GM13977 (cell line): ENCODE measurements around the gene TPST2.

Experiments used
- DNase-seq: peaks from one replicate; pipeline ENCODE4 v3.0.0; 2012; ENCODE audit warnings: low spot score
- in situ Hi-C: fragments of 300-500 bp; cut with MboI; formaldehyde crosslinking; loops from one replicate; pipeline ENCODE4 v1.12.0; 2022; ENCODE audit warnings: low sequenced_read_pairs, low pct_unique_long_range_greater_than_20kb, mixed read lengths, inconsistent platforms; ENCODE audit not compliant: unreplicated experiment
- TF ChIP-seq, protein P1 (sequence below): IDR thresholded peaks from 2 replicates; pipeline ENCODE4 v1.5.1; 2012; ENCODE audit warnings: mild to moderate bottlenecking, control low read depth; ENCODE audit not compliant: insufficient read depth; ENCODE audit errors: extremely low read depth, missing control alignments

Gene TPST2

GRCh38 chr22:26548303-26548702, 41.6 kb downstream of the TPST2 start:
- TF ChIP-seq, protein P1, sequence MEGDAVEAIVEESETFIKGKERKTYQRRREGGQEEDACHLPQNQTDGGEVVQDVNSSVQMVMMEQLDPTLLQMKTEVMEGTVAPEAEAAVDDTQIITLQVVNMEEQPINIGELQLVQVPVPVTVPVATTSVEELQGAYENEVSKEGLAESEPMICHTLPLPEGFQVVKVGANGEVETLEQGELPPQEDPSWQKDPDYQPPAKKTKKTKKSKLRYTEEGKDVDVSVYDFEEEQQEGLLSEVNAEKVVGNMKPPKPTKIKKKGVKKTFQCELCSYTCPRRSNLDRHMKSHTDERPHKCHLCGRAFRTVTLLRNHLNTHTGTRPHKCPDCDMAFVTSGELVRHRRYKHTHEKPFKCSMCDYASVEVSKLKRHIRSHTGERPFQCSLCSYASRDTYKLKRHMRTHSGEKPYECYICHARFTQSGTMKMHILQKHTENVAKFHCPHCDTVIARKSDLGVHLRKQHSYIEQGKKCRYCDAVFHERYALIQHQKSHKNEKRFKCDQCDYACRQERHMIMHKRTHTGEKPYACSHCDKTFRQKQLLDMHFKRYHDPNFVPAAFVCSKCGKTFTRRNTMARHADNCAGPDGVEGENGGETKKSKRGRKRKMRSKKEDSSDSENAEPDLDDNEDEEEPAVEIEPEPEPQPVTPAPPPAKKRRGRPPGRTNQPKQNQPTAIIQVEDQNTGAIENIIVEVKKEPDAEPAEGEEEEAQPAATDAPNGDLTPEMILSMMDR, result no peak
- DNase-seq, result no peak
- in situ Hi-C loops, result no loop called here

DNA sequence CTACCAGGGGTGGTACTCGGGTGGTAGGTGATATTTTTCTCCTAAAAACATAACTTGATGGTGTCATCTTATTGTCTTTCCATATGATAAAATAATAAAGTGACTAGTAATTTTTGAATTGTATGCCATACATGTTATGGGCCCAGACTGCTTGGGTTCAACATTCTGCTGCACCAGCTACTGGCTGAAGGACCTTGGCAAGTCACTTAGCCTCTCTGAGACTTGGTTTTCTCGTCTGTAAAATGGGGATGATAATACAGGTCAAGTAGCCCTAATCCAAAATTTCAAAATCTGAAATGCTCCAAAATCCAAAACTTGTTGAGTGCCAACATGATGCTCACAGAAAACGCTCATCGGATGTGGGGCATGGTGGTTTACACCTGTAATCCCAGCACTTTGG, 42.1 kb downstream of the TPST2 start:
- in situ Hi-C loops, result no loop called here
- TF ChIP-seq, protein P1, result no peak
- DNase-seq, result no peak

DNA sequence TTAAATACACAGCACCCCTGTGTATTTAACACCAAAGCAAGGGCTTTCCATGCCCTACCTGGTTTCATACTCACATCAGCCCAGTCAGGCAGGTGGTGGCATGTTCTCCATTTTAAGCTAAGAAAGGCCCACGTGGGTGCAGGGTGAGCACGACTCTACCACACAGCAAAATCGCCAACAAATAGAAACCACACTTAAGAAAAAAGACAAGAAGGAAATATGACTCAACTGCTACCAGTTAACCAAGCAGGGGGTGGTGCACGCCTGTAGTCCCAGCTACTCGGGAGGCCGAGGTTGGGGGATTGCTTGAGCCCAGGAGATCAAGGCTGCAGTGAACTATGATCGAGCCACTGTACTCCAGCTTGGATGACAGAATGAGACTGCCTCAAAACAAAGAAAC, 42.5 kb downstream of the TPST2 start:
- in situ Hi-C loops, result no loop called here
- TF ChIP-seq, protein P1, result no peak
- DNase-seq, result no peak

DNA sequence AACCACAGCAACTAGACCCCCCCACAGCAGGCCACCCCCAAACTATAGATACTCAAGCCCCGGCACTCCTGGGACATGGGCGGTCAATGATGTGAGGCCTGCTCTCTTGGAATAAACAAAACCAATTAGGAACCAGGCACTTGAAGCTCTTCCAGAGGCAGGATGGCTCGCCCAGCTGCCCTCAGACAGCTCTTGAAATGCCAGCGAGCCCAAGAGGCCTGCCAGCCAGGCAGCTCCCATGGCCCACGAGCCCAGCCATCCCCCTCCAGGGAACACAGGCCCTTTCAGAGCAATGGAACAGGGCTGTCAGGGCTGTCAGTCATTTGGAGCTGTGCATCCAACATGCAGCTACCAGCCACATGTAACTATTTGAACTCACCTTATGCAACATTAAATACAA, 43.6 kb downstream of the TPST2 start:
- no peak for DNase-seq
- in situ Hi-C loops, result no loop called here
- TF ChIP-seq, protein P1, result no peak

GRCh38 chr22:26545827-26546226, 44.1 kb downstream of the TPST2 start:
- DNase-seq, result no peak
- in situ Hi-C loops, result no loop called here
- TF ChIP-seq, protein P1, result no peak

DNA sequence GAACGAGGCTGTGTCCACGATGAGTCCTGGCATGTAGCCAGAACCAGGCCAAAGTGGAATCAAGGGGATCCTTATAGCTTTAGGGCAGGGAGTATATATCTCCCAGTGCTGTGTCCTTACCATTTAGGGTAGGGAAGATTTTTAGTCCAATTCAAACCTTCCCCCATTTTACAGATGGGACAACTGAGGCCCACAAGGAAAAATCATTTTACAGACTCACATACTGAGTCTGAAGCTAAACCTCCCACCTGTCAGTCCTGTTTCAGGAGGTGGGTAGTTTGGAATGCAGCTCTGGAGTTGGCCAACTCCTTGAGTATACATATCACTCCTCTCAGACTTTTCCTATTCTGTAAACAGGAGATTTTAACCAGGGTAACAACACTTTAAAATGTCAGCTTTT, 44.5 kb downstream of the TPST2 start:
- in situ Hi-C loops, result no loop called here
- DNase-seq, result no peak
- TF ChIP-seq, protein P1, result no peak

DNA sequence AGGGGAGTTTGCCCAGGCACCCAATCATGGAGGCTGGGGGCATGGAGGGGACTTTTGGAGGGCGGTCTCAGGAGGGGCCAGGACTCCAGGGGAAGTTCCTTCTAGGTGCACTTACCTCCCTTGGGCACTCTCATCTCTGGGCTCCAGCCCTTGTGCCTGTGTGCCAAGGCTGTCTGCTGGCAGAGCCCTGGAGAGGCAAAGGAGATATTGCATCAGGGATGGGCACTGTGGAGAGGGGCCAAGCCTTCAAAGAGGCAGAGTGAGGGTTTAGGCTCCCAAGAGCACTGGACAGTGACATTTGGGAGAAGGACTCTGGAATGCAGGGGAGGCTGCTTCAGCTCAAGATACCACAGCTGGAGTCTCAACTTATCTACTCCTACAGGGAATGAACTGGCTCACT, 45.4 kb downstream of the TPST2 start:
- TF ChIP-seq, protein P1, result no peak
- in situ Hi-C loops, result no loop called here
- no peak for DNase-seq
